ENCODE results near the gene RPS29.

GRCh38 chr14:49559979-49560768 is 26.0 kb downstream of the RPS29 start:
- no peak for TF ChIP-seq CTCF (IDR thresholded peaks at IDR 0.05 in 8 of 11, conservative IDR thresholded peaks at IDR 0.05 in 3 of 11)
- TF ChIP-seq POLR2A (IDR thresholded peaks at IDR 0.05), result no peak
- TF ChIP-seq POLR2AphosphoS5 (IDR thresholded peaks at IDR 0.05), result no peak
